DMS153 treated with DMSO at 0.1 percent for 48 hours (cell line): ENCODE measurements around the gene EPB41.
"Not testable (repeated sequence)": the region's sequence is repeated elsewhere in the genome, so short reads cannot be mapped to it uniquely, and the experiment has no call there.

Experiments used
- DNase-seq: peaks from one replicate; lab custom pipeline; 2025; ENCODE audit not compliant: unreplicated experiment; lab: John Stamatoyannopoulos, UW

The EPB41 gene

DNA sequence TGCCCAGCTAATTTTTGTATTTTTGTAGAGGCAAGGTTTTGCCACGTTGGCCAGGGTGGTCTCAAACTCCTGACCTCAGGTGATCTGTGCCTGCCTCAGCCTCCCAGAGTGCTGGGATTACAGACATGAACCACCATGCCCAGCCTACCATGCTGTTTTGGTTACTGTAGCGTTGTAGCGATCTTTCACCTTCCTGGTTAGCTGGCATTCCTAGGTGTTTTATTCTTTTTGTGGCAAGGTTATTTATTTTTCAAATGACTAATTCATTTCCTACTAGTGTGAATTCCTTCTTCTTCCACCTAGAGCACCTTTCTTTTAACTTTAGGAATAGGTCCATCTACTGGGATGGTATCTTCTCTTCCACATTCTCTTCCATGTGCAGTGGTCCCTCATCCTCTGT is 180.1 kb downstream of the EPB41 start:
- no peak for DNase-seq

DNA sequence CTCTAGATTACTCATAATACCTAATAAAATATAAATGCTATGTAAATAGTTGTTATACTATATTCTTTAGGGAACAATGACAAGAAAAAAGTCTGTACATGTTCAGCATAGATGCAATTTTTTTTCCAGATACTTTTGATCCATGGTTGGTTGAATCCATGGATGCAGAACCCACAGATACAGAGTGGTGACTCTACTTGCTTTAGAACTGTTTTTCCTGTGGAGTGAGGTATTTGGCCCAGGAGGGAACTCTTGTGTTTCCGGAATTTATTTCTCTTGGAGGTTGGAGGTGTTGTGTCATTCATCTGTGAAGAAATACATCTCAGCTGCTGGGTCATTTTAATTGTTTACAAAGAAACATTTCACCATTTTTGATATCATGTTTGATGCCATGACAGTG is 180.6 kb downstream of the EPB41 start:
- DNase-seq: no peak

DNA sequence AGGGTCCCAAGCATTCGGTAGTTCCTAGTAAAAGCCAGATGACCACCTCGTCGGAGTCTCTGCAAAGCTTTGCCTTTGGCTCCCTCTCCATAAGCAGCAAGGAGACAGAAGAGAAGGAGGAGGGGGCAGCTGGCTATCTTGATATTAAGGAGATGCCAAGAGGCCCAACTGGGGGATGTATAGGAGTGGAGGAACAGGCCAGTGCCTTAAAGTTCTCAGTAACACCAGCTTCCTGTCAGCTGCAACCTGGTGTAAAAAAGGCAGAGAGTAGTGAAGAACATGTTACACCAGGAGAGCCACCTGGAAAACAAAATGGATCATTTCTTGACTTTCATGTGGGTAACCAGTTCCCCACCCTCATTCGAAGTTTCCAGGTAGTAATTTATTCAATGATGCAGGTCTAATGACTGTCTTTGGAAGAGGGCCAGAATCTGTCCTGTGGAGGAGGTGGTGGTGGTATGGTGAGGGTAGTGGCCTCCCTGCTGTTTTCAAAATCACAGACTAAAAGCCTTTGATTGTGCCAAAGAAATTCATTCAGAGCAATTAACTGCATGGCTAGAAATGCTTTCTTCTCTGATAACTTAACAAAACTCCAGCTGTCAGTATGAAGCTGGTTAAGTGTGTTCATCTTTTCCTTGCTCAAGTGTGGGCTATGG is 182.0 kb downstream of the EPB41 start:
- peak; percentile 18 for DNase-seq

DNA sequence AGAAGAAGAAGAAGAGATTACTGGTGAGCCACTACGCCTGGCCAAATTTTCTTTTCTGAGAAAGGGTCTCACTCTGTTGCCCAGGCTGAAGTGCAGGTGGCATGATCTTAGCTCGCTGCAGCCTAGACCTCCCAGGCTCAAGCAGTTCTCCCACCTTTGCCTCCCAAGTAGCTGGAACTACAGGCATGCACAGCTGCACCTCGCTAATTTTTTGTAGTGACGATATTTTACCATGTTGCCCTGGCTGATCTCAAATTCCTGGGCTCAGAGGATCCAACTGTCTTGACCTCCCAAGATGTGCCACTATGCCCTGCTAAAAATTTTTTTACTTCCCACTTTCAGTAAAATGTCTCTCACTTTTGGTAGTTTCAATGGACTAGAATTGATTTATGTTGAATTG is 184.9 kb downstream of the EPB41 start:
- no peak for DNase-seq

DNA sequence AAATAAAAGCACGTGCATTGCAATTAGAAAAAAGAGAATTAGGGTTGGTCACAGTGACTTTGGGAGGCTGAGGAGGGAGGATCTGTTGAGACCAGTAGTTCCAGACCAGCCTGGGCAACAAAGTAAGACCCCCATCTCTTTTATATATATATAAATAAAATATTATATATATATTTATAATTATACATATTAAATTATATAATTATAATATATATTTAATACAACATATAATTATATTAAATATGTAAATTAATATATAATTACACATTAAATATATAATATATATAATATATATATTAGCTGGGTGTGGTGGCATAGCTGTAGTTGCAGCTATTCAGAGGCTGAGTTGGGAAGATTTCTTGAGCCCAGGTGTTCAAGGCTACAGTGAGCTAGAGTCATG is 186.1 kb downstream of the EPB41 start:
- no peak for DNase-seq

DNA sequence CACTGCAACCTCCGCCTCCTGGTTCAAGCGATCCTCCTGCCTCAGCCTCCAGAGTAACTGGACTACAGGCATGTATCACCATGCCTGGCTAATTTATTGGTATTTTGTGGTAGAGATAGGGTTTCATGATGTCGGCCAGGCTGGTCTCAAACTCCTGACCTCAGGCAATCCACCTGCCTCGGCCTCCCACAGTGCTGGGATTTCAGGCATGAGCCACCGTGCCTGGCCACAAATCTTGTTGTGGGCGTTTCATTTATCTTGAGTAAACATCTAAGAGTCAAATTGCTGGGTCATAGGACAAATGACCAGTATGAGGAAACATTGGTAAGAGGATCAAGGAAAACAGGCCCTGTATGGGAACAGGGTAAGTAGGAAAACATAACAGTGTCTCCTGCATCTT is 191.5 kb downstream of the EPB41 start:
- no peak for DNase-seq

DNA sequence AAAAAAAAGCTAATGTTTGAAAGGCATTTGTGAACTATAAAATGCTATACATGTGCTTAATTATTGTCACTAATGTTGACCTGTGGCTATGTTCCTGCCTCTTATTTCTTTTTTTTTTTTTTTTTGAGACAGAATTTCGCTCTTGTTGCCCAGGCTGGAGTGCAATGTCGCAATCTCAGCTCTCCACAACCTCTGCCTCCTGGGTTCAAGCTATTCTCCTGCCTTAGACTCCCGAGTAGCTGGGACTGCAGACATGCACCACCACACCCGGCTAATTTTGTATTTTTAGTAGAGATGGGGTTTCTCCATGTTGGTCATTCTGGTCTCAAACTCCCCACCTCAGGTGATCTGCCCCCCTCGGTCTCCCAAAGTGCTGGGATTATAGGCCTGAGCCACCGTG is 193.7 kb downstream of the EPB41 start:
- DNase-seq: not testable (repeated sequence)

DNA sequence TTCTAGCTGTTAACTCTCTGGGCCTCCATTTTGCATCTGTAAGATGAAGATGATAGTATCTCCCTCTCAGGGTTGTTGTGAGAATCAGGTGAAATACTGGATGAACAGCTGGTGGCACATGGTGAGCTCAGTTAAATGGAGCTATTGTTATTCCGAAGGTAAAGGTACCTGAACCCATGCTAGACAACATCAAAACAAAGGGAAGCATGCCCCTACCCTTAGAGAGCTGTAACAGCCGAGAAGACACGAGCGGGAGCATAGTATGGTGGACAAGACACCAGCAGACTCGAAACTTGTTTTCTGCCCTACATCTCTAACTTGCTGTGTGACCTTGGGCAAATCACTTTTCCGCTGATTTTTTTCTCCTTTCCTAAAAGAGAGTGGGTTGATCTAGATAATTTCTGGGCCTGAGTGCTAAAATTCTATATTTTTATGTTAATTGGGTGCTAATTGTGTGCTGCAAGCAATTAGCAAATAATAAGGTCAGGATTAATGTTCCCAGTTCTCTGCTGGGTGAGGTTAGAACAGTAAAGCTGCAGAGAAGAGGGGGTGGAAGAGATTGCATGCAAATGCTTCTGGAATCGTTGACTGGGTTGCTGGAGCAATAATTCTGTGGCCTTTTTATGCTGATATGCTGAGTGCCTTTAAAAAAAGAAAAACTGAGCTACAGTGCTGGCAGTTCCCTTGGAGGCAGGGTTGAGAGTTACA is 198.5 kb downstream of the EPB41 start:
- DNase-seq: no peak

DNA sequence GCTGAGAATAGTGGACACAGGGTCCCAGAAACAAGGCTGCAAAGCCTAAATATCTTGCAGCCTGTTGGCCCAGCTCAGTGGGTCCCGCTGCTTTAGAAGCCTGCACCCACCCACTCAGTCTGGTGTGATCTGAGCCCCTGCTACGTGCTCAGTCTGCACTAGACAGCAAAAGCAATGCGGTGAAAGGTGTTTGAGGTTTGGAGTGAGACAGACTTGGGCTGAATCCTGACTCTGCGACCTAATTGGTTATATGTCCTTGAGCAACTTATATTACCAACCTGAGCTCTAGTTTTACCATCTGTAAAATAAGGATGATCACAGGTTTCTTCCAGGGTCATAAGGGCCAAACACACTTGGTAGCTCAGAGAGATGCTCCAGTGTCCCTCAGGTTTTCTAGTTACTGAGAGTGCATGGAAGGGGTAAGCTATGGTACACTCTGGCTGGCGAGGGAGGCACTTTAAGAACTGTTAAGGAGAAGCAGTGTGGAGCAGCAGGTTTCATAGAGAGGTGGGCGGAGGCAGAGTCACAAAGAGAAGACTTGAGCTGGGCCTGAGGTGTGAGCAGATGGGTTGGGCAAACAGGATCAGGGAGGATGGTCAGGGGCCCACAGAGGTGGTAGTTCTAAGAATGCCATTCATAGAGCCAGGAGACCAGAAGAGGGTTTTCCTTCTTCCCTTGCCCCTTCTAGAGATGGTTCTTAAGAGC is 199.2 kb downstream of the EPB41 start:
- DNase-seq: no peak

DNA sequence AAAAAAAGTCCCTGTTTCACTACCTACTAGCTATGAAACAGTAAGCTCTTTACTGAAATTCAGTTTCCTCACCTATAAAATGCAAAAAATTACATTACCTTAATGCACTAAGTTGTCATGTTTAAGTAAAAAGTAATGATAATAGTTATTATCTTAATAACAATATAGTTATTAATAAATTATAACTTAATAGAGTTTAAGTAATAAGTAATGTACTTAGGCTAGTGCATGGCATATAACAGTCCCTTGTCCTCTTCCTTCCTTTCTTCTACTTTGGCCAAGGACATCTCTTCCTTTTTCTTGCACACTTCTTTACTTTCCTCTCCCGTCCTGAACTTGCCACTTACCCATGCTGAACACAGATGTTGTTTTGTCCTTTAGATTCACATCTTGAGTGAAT is 200.3 kb downstream of the EPB41 start:
- no peak for DNase-seq

DNA sequence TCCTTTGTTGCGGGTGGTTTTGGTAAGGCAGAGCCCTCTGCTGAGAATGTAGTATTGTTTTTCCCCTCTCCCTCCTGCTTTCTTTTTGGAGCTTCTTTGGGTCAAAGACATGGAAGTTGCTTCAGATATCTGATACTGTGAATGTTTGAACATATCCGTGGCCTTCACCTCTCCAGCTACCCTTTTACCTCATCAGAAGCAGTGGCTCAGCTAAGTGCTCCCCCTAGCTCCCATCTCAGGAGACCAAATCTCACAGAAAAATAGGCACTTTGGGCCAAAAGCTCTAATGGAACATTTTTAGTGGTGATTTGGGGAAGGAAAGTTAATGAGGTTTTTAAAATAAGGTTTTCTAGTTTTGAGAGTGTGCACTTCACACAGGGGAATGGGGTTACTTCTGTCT is 203.0 kb downstream of the EPB41 start:
- DNase-seq: no peak

DNA sequence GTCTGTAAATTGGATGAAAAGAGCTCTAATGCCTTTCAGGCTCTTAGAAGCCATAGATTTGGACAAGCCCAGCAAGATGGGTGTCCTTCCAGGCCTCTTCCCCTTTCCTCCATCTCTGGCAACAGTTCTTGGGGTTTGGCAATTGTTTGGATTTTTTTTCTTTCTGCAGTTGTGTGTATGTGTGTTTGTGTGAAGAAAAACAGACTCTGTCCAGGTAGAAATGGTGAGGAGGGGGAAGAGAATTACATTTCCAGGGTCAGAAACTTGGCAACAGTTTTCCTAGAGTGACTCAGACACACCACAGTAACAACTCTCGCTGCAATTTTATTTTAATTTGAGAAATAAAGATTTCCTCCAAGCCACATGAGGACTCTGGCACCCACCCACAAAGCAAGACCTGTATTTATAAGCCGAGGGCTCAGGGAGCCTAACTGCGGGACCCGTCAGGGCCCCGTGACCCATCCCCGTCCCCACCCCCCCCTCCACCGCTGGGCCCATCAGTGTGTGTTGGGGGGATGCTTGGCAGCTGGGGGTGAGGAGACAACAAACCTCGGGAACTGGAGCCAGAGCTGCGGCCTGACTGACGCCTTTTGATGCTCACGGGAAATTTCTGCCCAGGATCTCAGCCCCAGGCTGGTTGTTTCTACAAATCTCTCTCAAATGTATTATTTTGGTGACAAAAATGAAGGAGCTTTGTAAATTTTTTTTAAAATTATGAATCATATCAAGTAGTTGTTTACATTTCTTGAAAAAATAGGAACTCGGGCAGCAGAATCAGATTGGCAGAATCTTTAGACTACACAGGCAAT is 205.0 kb downstream of the EPB41 start:
- DNase-seq: no peak

DNA sequence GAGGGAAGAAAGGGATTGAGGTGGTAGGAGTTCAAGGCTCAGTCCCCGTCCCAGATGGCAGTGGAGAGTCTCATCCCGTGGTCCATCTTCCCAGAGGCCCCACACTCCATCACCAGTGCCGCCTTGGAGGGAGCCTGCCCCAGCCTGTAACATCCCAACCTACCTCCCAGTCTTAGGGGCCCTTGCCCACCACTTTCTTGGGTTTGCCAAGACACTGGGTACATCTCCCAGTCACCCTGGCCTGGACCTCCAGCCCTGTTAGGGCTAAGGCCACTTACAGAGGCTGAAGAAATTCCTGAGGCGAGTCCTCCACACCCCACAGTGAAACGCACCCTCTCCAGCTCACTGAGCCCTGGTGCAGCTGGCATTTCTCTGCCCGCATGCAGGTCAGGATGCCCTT is 206.0 kb downstream of the EPB41 start:
- DNase-seq: no peak

DNA sequence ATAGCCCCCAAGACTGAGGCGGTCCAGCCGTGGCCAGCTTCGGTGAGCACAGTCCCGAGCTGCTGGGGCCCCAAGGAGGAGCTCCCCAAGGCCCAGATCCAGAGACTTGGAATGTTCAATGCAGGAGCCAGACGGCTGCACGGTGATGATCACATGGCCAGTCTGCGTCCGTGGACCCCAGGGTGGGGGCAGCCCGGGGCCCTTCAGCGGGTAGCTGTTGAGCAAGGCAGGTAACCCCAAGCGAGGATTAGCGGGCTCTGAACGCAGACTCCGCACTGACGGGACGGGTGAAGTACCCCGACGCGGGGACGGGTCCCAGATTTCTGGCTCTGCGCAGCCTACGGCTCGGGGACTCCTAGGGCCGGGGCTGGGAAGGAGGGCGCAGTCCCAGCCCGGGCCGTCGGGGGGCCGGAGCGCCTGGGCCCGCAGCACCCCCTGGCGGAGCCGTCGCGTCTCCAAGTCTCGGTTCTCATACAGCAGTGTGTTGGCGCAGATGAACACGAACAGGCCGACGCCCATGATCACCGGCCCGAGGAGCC is 206.6 kb downstream of the EPB41 start:
- peak; percentile 56 for DNase-seq

DNA sequence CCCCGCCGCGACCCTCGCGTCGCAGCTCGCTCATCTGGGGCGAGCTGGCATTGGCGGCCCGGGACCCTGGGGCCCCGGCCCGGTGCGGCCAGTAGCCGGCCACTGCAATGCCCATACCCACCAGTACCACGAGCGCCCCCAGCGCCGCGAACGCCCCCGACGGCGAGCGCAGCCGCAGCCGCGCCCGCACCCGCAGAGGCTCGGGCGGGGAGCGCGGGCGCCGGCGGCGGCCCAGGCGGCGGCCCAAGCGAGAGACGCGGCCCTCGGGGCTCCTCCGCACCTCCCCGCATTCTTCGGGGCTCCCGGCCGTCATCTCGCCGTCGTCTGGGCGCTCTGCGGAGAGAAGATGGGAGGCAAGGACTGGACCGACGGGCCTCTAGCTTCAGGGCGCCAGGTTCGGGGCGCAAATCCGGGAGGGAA is 207.2 kb downstream of the EPB41 start:
- no peak for DNase-seq

DNA sequence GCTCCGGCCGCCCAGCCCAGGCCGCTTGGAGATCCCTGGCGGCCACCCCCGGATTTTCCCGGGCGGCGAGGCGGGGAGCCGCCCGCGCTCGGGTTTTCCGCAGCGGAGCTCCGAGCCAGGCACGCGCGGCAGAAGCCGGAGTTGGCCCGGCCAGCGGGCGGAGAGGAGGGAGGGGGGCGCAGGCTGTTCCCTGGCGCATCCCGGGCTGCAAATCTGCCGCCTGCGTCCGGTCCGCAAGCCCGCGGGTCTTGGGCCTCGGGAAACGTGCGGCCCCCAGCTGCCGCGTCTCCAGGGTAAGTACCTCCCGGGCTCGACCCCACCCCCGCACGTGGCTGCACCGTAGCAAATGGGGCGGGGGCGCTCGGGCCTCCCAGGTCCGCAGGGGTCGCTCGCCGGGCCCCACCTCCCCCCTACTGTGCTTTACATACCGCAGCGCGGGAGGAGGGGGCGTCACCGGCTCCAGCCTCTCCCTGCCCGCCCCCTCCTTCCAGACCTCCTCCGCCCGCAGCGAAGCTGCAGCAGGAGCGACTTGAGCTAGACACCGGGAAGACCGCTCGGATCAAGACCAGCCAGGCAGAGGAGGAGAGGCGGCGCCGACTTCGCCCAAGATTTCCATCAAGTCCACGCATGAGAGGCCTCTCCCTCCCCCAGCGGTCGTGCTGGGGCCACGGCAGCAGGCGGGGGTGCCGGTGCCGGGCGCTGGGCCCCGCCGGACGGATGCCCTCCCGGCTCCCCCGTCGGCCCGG is 207.7 kb downstream of the EPB41 start:
- no peak for DNase-seq

DNA sequence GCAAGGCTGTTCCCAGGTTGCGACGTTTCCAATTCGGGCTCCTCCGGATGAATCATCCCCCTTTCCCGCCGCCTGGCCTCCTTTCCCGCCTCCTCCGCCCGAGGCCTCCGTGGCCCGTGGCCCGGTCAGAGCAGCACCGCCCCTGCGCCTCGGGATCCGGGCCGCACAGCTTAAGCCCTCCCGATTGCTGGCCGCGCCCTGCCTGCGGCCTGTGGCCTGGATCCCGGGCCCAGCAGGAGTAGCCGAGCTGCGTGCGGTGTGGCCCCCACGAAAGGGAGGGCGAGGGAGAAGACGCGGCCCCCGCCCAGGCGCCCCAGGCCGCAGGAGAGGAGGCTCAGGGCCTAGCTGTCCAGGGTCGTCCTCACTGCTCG is 208.3 kb downstream of the EPB41 start:
- DNase-seq: no peak

DNA sequence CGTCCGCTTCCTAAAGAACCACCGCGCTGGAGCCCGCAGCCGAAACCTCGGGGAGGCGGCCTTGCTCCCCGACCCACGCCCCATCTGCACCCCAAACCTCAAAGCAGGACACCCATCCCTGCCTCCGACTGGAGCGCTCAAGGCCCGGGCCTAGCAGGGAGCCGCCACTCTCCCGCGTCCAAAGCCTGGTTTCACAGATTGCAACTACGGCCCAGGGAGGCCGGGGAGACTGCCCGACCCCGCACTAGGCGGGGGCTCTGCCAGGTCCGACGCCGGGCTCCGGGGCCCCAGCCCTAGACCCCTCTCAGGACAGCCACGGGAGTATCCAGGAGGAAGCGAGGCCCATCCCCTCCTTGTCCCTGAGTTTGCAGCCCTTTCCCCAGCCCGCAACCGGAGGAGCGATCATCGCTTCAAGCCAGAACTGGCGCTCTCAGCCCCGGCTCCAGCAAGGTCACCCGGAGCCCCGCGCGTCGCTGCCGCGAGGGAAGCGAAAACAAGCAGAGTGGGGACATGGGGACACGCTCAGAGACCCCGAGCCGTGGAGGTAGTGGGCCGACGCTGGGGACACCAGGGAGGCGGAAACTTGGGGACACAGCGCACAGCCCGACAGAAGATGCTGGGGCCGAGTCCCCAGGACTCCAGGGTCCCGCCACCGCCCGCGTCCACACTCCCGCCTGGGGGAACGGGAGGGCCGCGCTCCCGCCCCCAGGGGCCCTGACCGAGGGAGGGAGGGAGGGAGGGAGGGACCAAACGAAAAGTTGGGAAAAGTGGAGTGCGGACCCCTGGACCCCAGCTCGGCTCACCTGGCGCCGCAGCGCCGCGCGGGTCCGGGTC is 208.9 kb downstream of the EPB41 start:
- DNase-seq: peak; percentile 27

DNA sequence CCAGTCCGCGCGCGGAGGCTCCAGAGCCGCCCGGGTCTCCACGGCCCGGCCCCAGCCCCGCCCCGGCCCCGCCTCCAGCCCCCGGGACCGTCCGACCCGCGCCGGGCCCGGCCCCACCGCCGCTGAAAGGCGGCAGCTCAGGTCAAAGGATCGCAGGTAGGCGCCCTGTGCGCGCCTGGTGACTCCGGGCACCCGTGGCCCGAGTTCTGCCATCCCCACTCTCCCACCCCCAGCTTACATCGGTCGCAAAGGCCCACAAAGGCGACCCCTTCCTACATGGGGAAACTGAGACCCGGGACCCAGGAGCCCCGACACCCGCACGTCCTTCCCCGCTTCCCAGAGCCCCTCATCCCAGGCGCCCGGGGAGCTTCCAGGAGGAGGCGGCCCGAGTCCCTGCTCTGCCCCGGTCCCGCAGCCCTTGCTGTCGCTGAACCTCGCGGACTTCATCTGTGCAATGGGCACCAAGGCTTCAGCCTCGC is 209.6 kb downstream of the EPB41 start, which contains the start of gene TMEM200B:
Gene TMEM200B, minus strand, starts transcription at position 17 of the 479 bp plus-strand sequence. CDS start 2,075 bp downstream, outside the sequence.
- no peak for DNase-seq
